Natural killer cell (primary cell): ENCODE data around the gene TMEM255B. TPM values are rescaled to one million over a fixed set of nuclear protein-coding genes. Genes with fewer than 3 reads are reported as not detected.

Experiments
- ATAC-seq, 3 donors: fragments of 150-1000 bp in 2 of 3; fragments of 200-7000 bp in 1 of 3; cut with Tn5 transposase; 1 replicate in 1 of 3; 2 replicates in 2 of 3; pipeline ENCODE4 v1.10.0; 2021; ENCODE audit warnings: mild to moderate bottlenecking in 2 of 3, moderate library complexity in 2 of 3
- DNase-seq, 2 donors: peaks; one replicate each; pipeline versions ENCODE4 v3.0.0 to v3.0.0-alpha.2; 2013 to 2021; ENCODE audit warnings: mixed read lengths in 1 of 2
- H3K27ac ChIP-seq: one replicate; pipeline ENCODE4 v1.5.1; 2013; ENCODE audit warnings: mild to moderate bottlenecking, low read length
- H3K27me3 ChIP-seq: one replicate; pipeline ENCODE4 v1.6.1; 2013; ENCODE audit warnings: low read length; ENCODE audit not compliant: control insufficient read depth, insufficient read depth
- H3K36me3 ChIP-seq: one replicate; pipeline ENCODE4 v1.6.1; 2013; ENCODE audit warnings: low read length; ENCODE audit not compliant: control insufficient read depth, insufficient read depth
- H3K4me1 ChIP-seq: one replicate; pipeline ENCODE4 v1.6.1; 2013; ENCODE audit warnings: low read length; ENCODE audit not compliant: control insufficient read depth, insufficient read depth
- H3K4me3 ChIP-seq: one replicate; pipeline ENCODE4 v1.5.1; 2013; ENCODE audit warnings: low read length
- H3K9me3 ChIP-seq: one replicate; pipeline ENCODE4 v1.6.1; 2013; ENCODE audit warnings: low read length; ENCODE audit not compliant: control insufficient read depth, insufficient read depth
- H3K27ac Mint-ChIP-seq, 2 donors: one replicate each; pipeline ENCODE4 v1.8.0; 2022; ENCODE audit warnings: mild to moderate bottlenecking in 2 of 2, mixed read lengths in 2 of 2, moderate library complexity in 1 of 2
- H3K27me3 Mint-ChIP-seq, 2 donors: one replicate each; pipeline ENCODE4 v1.8.0; 2022; ENCODE audit warnings: low read depth in 2 of 2, mixed read lengths in 2 of 2
- H3K36me3 Mint-ChIP-seq: one replicate; pipeline ENCODE4 v1.8.0; 2022; ENCODE audit warnings: mixed read lengths
- H3K4me1 Mint-ChIP-seq, 2 donors: one replicate each; pipeline ENCODE4 v1.8.0; 2022; ENCODE audit warnings: mixed read lengths in 2 of 2
- H3K4me3 Mint-ChIP-seq: one replicate; pipeline ENCODE4 v1.8.0; 2022; ENCODE audit warnings: mild to moderate bottlenecking, moderate library complexity, mixed read lengths
- H3K9me3 Mint-ChIP-seq, 2 donors: one replicate each; pipeline ENCODE4 v1.8.0; 2022; ENCODE audit warnings: mixed read lengths in 2 of 2
- CTCF ChIP-seq: fragments of 200-600 bp; IDR thresholded peaks from one replicate; pipeline ENCODE4 v1.8.0; 2022; ENCODE audit warnings: antibody characterized with exemption
- WGBS: methylation state at CpG from one replicate; pipeline ENCODE4 v1.1.7; 2013; ENCODE audit warnings: missing lambda C conversion rate; ENCODE audit not compliant: insufficient coverage; 5-methylcytosine and 5-hydroxymethylcytosine counted together
- intact Hi-C: fragments of 100-400 bp; cut with micrococcal nuclease; formaldehyde crosslinking; loops from one replicate; pipeline ENCODE4 v1.14.2; 2022
- total RNA-seq, 4 donors: library from RNA; stranded (reverse); fragments of 120-200 nt in 1 of 4; gene quantifications; one replicate each; pipeline versions ENCODE4 v1.2.3 to v1.2.4, GENCODE V29; 2013 to 2022

TMEM255B gene
- total RNA-seq, 3 donors from 2014 or later (not counting 1 experiment from before 2014, with no cell fraction given), result 0.38 to 3.0 (median 1.0) TPM

GRCh38 chr13:113783200-113783881, 24.3 kb downstream of the TMEM255B start:
- H3K4me3 ChIP-seq, result no peak overlapping the region
- WGBS, result 88% methylated on average over 12 of the region's 12 CpGs
- intact Hi-C loops, result no loop called here
- no peaks in the 10 kb centered on the region for H3K9me3 ChIP-seq
- H3K27me3 Mint-ChIP-seq, result peaks cover 26 to 30% of the 10 kb centered on the region in 2 donors
- no peaks in the 10 kb centered on the region for H3K36me3 ChIP-seq
- no peak for ATAC-seq
- no peaks in the 10 kb centered on the region for H3K9me3 Mint-ChIP-seq
- TF ChIP-seq CTCF, result no peak
- no peaks in the 10 kb centered on the region for H3K4me1 ChIP-seq
- no peaks in the 10 kb centered on the region for H3K27me3 ChIP-seq
- H3K27ac ChIP-seq, result no peak overlapping the region
- no peak overlapping the region for H3K4me3 Mint-ChIP-seq
- DNase-seq, result no peak
- H3K4me1 Mint-ChIP-seq, result no peaks in the 10 kb centered on the region
- H3K36me3 Mint-ChIP-seq, result no peaks in the 10 kb centered on the region
- H3K27ac Mint-ChIP-seq, result no peak overlapping the region

DNA sequence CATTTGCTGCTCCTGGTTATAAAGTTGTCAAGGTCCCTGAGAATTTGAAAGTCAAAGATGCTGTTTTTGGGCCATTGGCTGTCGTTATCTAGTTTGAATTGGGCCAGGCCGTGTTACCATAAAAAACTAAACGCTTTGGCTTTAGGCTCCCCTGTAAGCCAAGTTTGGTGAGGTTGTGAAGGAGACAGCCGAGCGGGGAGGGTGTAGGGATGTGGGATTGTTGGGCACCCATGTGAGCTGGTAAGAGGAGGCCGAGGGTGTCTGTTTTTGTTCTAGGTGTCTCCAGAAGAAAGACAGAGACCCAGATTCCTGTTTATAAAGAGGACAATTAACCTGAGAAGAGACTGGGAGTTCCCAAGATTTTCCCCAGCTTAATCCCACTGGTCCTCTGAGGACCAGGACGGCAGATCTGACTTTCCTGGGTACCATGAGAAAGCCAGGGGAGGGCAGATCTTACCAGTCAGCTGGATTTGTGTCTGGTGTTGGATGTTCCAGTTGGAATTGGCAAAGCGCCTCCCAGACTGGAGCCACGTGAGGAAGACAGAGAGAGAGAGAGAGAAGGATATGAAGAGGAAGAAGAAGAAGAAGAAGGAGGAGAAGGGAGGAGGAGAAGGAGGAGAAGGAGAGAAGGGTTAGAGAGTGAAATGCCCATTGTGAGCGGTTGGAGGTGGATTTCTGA, 25.1 kb downstream of the TMEM255B start:
- no peaks in the 10 kb centered on the region for H3K9me3 ChIP-seq
- no peak overlapping the region for H3K27ac ChIP-seq
- Mint-ChIP-seq H3K27me3 (peaks cover 22% of the 10 kb centered on the region in 2 donors), H3K27ac (no peak overlapping the region), H3K36me3 (no peaks in the 10 kb centered on the region), H3K9me3 (no peaks in the 10 kb centered on the region), H3K4me1 (no peaks in the 10 kb centered on the region), H3K4me3 (no peak overlapping the region)
- intact Hi-C loops, result no loop called here
- 78% methylated on average over 10 of the region's 10 CpGs for WGBS
- DNase-seq (no peak), ATAC-seq (no peak)
- no peak for TF ChIP-seq CTCF
- no peaks in the 10 kb centered on the region for H3K4me1 ChIP-seq
- H3K27me3 ChIP-seq, result no peaks in the 10 kb centered on the region
- no peak overlapping the region for H3K4me3 ChIP-seq
- H3K36me3 ChIP-seq, result no peaks in the 10 kb centered on the region

- no peaks in the 10 kb centered on the region for H3K4me1 ChIP-seq
- H3K4me3 ChIP-seq, result no peak overlapping the region
- Mint-ChIP-seq H3K4me1 (no peaks in the 10 kb centered on the region), H3K36me3 (no peaks in the 10 kb centered on the region), H3K4me3 (no peak overlapping the region), H3K9me3 (no peaks in the 10 kb centered on the region), H3K27me3 (peaks cover 18 to 21% of the 10 kb centered on the region in 2 donors), H3K27ac (no peak overlapping the region)
- no peak for DNase-seq
- no peaks in the 10 kb centered on the region for H3K36me3 ChIP-seq
- H3K27ac ChIP-seq, result no peak overlapping the region
- intact Hi-C loops, result no loop called here
- 82% methylated on average over 4 of the region's 5 CpGs for WGBS
- no peak for ATAC-seq
- TF ChIP-seq CTCF, result no peak
- H3K27me3 ChIP-seq, result no peaks in the 10 kb centered on the region
- no peaks in the 10 kb centered on the region for H3K9me3 ChIP-seq
Observed at GRCh38 chr13:113784645-113785024, 25.6 kb downstream of the TMEM255B start.
